ENCODE results near the gene HIGD1B.

GRCh38 chr17:44898768-44899073, 51.0 kb downstream of the HIGD1B start:
- no peak for TF ChIP-seq CTCF (IDR thresholded peaks at IDR 0.05)
- no peak for TF ChIP-seq ZFX (IDR thresholded peaks at IDR 0.05; ENCODE audit: borderline replicate concordance)

Data from 22Rv1 (cell line).